Central memory CD8-positive, alpha-beta T cell (primary cell): ENCODE data around the gene CDH23.

Experiments used
- ATAC-seq: fragments of 150-1000 bp; cut with Tn5 transposase; replicated peaks from 2 replicates; pipeline ENCODE4 v1.10.0; 2022; ENCODE audit warnings: mild to moderate bottlenecking, moderate FRiP score, moderate number of reproducible peaks; ENCODE audit not compliant: poor library complexity, severe bottlenecking; ENCODE audit errors: extremely low read depth
- DNase-seq, 2 donors: peaks; one replicate each; pipeline ENCODE4 v3.0.0; 2021; ENCODE audit warnings: low spot score in 2 of 2
- H3K27ac Mint-ChIP-seq: one replicate; pipeline ENCODE4 v1.8.0; 2022; ENCODE audit warnings: low read depth, mild to moderate bottlenecking, moderate library complexity, mixed read lengths
- H3K27me3 Mint-ChIP-seq: one replicate; pipeline ENCODE4 v1.8.0; 2022; ENCODE audit warnings: mixed read lengths
- H3K36me3 Mint-ChIP-seq: one replicate; pipeline ENCODE4 v1.8.0; 2022; ENCODE audit warnings: mild to moderate bottlenecking, moderate library complexity, mixed read lengths; ENCODE audit not compliant: insufficient read depth
- H3K4me1 Mint-ChIP-seq: one replicate; pipeline ENCODE4 v1.8.0; 2022; ENCODE audit warnings: mixed read lengths
- H3K4me3 Mint-ChIP-seq: one replicate; pipeline ENCODE4 v1.8.0; 2022; ENCODE audit warnings: mild to moderate bottlenecking, moderate library complexity, mixed read lengths
- H3K9me3 Mint-ChIP-seq: one replicate; pipeline ENCODE4 v1.8.0; 2022; ENCODE audit warnings: mixed read lengths

The CDH23 gene

GRCh38 chr10:71697938-71698709, 301.4 kb downstream of the CDH23 start:
- Mint-ChIP-seq H3K9me3 (no peaks in the 10 kb centered on the region), H3K4me1 (peaks cover 44% of the 10 kb centered on the region), H3K36me3 (peaks cover 3% of the 10 kb centered on the region), H3K4me3 (peak overlapping the region; percentile 34), H3K27ac (peak overlapping the region; percentile 79), H3K27me3 (no peaks in the 10 kb centered on the region)
- peak; percentile 73 for ATAC-seq
- peak in 1 of 2 donors; percentile 27 for DNase-seq

DNA sequence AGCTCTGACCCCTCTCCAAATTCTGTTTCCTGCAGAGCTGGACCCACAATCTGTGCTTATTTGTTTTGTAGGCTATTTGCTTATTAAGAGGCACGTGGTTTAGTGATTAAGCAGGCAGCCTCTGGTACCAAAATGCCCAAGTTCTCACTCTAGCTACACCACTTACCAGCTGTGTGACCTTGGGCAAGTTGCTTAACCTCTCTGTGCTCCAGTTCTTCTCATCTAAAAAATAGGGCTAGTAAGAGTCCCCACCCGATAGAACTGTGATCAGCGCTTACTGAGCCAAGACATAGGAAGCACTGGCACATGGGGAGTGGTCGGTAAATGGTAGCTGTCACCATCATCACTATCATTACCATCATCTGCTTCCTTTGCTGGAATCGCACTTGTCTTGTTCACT, 302.0 kb downstream of the CDH23 start:
- no peak for DNase-seq
- Mint-ChIP-seq H3K9me3 (no peaks in the 10 kb centered on the region), H3K36me3 (peaks cover 3% of the 10 kb centered on the region), H3K4me3 (peak overlapping the region; percentile 34), H3K27ac (peak overlapping the region; percentile 79), H3K4me1 (peaks cover 43% of the 10 kb centered on the region), H3K27me3 (no peaks in the 10 kb centered on the region)
- ATAC-seq = peak; percentile 15

GRCh38 chr10:71700731-71701368, 304.1 kb downstream of the CDH23 start:
- no peak for DNase-seq
- no peaks in the 10 kb centered on the region for H3K27me3 Mint-ChIP-seq
- no peaks in the 10 kb centered on the region for H3K9me3 Mint-ChIP-seq
- no peak for ATAC-seq
- peaks cover 3% of the 10 kb centered on the region for H3K36me3 Mint-ChIP-seq
- H3K4me1 Mint-ChIP-seq = peaks cover 30% of the 10 kb centered on the region
- H3K4me3 Mint-ChIP-seq = no peak overlapping the region
- H3K27ac Mint-ChIP-seq = no peak overlapping the region

- Mint-ChIP-seq H3K36me3 (peaks cover 3% of the 10 kb centered on the region), H3K9me3 (no peaks in the 10 kb centered on the region), H3K27me3 (no peaks in the 10 kb centered on the region), H3K4me3 (no peak overlapping the region), H3K4me1 (peaks cover 28% of the 10 kb centered on the region), H3K27ac (no peak overlapping the region)
- DNase-seq = no peak
- ATAC-seq = no peak
Measured at GRCh38 chr10:71701496-71702132, 304.9 kb downstream of the CDH23 start.

DNA sequence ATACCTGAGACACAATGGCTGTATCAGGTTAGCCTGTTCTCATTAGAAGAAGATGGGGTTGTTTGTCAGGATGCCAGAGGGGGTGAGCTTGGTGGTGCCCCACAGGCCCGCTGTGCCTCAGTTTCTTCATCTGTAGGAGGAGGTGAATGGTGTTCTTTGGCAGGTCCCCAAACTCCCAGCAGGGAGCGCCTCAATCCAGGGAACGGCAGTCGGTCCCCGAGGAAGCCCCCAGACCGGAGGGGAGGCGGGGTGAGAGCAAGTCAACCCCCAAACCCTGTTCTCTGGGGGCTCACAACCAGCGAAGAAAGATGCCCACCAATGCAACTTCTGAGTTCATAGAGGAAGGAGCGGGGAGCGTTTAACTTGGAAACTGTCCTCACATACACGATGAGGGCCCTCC, 306.9 kb downstream of the CDH23 start:
- Mint-ChIP-seq H3K4me1 (peaks cover 19% of the 10 kb centered on the region), H3K4me3 (no peak overlapping the region), H3K27ac (no peak overlapping the region), H3K9me3 (no peaks in the 10 kb centered on the region), H3K27me3 (no peaks in the 10 kb centered on the region), H3K36me3 (peaks cover 2% of the 10 kb centered on the region)
- DNase-seq = no peak
- ATAC-seq = no peak

DNA sequence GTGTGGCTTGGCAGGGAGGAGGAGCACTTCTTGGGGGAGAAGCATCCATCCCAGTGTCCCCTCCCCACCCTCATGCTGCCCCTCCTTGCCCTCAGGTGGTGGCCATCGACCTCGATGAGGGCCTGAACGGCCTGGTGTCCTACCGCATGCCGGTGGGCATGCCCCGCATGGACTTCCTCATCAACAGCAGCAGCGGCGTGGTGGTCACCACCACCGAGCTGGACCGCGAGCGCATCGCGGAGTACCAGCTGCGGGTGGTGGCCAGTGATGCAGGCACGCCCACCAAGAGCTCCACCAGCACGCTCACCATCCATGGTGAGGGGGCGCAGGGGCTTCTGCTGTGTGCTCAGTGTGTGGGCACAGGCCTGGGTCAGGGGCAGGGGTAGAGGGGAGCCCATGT, 308.1 kb downstream of the CDH23 start:
- ATAC-seq = no peak
- Mint-ChIP-seq H3K27ac (no peak overlapping the region), H3K4me3 (no peak overlapping the region), H3K4me1 (peaks cover 11% of the 10 kb centered on the region), H3K9me3 (no peaks in the 10 kb centered on the region), H3K27me3 (no peaks in the 10 kb centered on the region), H3K36me3 (peaks cover 2% of the 10 kb centered on the region)
- no peak for DNase-seq

GRCh38 chr10:71705582-71705981, 308.9 kb downstream of the CDH23 start:
- Mint-ChIP-seq H3K27me3 (no peaks in the 10 kb centered on the region), H3K27ac (no peak overlapping the region), H3K4me3 (no peak overlapping the region), H3K4me1 (peaks cover 11% of the 10 kb centered on the region), H3K36me3 (peaks cover 2% of the 10 kb centered on the region), H3K9me3 (no peaks in the 10 kb centered on the region)
- no peak for ATAC-seq
- no peak for DNase-seq

DNA sequence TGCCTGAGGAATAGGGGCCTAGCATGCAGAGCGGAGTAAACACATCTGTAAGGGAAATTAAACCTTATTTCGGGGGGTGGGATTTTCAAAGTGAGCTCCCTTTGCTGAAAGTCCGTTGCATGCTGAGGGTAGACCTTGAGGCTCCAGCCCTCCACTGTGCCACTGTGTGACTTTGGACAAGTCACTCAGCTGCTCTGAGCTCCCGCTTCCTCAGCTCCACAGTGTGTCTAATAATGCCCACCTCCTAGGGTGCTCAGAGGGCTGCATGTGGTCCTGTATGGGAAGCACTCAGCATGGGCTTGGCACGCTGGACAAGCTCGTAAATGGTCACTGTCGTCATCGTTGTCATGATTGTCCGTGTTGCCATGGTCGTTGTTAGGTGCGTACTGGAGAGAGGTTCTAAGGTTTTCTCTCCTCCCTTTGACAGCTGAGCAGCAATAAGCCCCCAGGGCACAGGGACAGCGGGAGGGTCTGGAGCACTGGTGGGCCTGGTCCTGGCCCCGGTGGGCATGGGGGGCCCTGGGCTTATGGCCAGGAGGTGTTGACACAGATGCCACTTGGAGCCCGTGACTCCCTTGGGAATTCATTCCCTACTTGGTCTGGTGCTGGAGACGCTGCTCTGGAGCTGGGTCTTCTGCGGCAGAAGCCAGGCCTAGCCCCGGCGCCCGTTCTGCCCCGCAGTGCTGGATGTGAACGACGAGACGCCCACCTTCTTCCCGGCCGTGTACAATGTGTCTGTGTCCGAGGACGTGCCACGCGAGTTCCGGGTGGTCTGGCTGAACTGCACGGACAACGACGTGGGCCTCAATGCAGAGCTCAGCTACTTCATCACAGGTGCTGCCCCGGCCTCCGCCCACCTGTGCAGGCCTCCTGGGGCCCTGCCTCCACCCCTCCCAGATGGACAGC, 309.7 kb downstream of the CDH23 start:
- DNase-seq (no peak), ATAC-seq (no peak)
- no peak overlapping the region for H3K27ac Mint-ChIP-seq
- peaks cover 11% of the 10 kb centered on the region for H3K4me1 Mint-ChIP-seq
- no peaks in the 10 kb centered on the region for H3K27me3 Mint-ChIP-seq
- H3K36me3 Mint-ChIP-seq = no peaks in the 10 kb centered on the region
- no peaks in the 10 kb centered on the region for H3K9me3 Mint-ChIP-seq
- H3K4me3 Mint-ChIP-seq = no peak overlapping the region

- Mint-ChIP-seq H3K4me1 (peaks cover 16% of the 10 kb centered on the region), H3K27ac (no peak overlapping the region), H3K27me3 (no peaks in the 10 kb centered on the region), H3K36me3 (no peaks in the 10 kb centered on the region), H3K4me3 (no peak overlapping the region), H3K9me3 (no peaks in the 10 kb centered on the region)
- ATAC-seq = no peak
- DNase-seq = no peak
Measured at GRCh38 chr10:71707240-71707789, 310.6 kb downstream of the CDH23 start.

DNA sequence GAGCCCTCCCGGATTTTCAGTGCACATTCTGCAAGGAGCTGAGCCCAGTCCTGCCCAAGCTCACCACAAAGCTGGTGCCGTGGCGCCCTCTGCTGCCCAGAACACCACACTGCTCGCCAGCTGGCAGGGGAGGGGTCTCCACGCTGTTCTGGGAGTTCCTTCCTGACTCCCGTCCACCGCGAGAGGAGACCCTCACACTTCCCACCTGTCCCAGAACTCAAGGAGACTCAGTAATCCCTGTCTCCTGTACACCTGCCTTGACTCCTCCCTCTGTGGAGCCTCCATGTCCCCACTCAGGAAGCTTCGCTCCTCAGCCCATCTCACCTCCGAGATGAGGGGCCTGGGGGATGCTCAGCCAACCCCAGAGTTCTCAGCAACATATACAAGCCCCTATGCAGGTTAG, 311.6 kb downstream of the CDH23 start:
- peak; percentile 39 to 56 for DNase-seq
- ATAC-seq = peak; percentile 57
- no peaks in the 10 kb centered on the region for H3K9me3 Mint-ChIP-seq
- H3K4me1 Mint-ChIP-seq = peaks cover 26% of the 10 kb centered on the region
- H3K27ac Mint-ChIP-seq = no peak overlapping the region
- H3K36me3 Mint-ChIP-seq = no peaks in the 10 kb centered on the region
- no peaks in the 10 kb centered on the region for H3K27me3 Mint-ChIP-seq
- H3K4me3 Mint-ChIP-seq = no peak overlapping the region

DNA sequence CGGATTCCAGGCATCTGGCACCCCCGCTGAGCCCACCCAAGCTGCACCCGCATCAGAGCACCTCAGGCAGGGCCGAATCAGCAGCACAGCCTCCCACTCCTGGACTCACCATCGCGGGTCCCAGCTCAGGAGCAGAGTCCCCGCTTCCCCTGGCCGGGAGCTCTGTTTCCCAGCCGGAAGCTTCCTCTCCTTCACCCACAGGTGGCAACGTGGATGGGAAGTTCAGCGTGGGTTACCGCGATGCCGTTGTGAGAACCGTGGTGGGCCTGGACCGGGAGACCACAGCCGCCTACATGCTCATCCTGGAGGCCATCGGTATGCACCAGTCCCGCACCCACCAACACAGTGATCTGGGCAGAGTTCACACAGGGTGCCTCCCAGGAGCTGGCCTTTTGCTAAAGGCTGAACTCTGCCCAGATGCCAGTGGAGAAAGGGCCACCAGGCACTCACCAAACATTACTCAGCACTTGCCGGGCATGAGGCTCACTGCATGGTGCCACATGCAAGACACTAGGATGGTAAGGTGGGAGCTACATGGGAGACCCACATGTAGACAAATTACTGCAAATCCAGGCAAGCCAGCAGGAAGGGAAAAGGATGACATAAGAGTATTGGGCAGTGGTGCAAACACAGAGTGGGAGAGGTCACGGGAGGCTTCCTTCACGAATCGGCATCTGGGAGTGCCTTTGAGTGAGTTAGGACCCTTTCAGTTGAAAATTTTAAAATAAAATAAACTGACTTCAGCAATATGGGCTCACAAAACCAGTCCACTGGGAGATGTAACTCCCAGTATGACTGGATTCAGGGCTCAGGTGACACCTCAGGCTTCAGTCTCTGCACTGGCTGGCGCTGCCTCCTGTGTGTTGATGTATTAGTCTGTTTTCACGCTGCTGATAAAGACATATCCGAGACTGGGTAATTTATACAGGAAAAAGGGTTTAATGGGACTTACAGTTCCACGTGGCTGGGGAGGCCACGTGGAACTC, 312.5 kb downstream of the CDH23 start:
- peaks cover 35% of the 10 kb centered on the region for H3K4me1 Mint-ChIP-seq
- ATAC-seq (no peak), DNase-seq (no peak)
- no peaks in the 10 kb centered on the region for H3K27me3 Mint-ChIP-seq
- no peaks in the 10 kb centered on the region for H3K36me3 Mint-ChIP-seq
- H3K4me3 Mint-ChIP-seq = no peak overlapping the region
- H3K27ac Mint-ChIP-seq = no peak overlapping the region
- no peaks in the 10 kb centered on the region for H3K9me3 Mint-ChIP-seq
